ENCODE measurements around the gene HTT-AS.

DNA sequence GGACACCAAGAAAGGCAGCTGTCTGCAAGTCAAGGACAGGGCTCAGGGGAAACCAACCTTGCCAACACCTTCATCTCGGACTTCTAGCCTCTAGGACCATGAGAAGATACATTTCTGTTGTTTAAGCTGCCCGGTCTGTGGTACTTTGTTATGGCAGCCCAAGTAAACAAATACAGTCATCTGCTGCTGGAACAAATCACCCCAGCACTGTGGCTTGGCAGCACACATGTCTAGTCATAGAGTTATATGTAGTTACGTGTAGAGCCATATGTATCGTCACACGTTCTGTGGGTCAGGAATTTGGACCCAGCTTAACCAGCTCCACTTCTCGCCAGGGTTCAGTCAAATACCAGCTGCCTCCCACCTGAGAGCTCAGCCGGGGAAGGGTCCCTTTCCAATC is 2.5 kb downstream of the HTT-AS start:
- TF ChIP-seq, protein P1, sequence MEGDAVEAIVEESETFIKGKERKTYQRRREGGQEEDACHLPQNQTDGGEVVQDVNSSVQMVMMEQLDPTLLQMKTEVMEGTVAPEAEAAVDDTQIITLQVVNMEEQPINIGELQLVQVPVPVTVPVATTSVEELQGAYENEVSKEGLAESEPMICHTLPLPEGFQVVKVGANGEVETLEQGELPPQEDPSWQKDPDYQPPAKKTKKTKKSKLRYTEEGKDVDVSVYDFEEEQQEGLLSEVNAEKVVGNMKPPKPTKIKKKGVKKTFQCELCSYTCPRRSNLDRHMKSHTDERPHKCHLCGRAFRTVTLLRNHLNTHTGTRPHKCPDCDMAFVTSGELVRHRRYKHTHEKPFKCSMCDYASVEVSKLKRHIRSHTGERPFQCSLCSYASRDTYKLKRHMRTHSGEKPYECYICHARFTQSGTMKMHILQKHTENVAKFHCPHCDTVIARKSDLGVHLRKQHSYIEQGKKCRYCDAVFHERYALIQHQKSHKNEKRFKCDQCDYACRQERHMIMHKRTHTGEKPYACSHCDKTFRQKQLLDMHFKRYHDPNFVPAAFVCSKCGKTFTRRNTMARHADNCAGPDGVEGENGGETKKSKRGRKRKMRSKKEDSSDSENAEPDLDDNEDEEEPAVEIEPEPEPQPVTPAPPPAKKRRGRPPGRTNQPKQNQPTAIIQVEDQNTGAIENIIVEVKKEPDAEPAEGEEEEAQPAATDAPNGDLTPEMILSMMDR (IDR thresholded peaks at IDR 0.05): no peak
- no peak for TF ChIP-seq ZFX (IDR thresholded peaks at IDR 0.05; ENCODE audit: borderline replicate concordance)
